OCI-LY7 (cell line): Measurements from ENCODE around the gene PRKAG2. TPM values are rescaled to one million over a fixed set of nuclear protein-coding genes. Genes with fewer than 3 reads are reported as not detected.

ENCODE experiments used
- BruUV-seq: library from RNA; stranded (reverse); fragments of 400-500 nt; replicated peaks from 2 replicates; lab custom pipeline; 2021; lab: Mats Ljungman, UMichigan
- CTCF ChIA-PET: fragments of 300-600 bp; sonication (Branson Sonifier 250); formaldehyde crosslinking; loops from one replicate; lab custom pipeline; 2022; ENCODE audit warnings: antibody characterized with exemption; ENCODE audit not compliant: unreplicated experiment; lab: Charles Lee
- POLR2A ChIA-PET: fragments of 300-600 bp; sonication (Branson Sonifier 250); formaldehyde crosslinking; loops from one replicate; lab custom pipeline; 2022; ENCODE audit warnings: antibody characterized with exemption; lab: Charles Lee
- DNase-seq: peaks from one replicate; pipeline ENCODE4 v3.0.0-alpha.2; 2015; ENCODE audit warnings: low spot score
- H2AFZ ChIP-seq: fragments of 200-600 bp; sonication (generic), shearing (Covaris generic); 2 replicates; pipeline ENCODE4 v1.6.1; 2014; ENCODE audit warnings: mild to moderate bottlenecking, antibody characterized with exemption, low read length, moderate library complexity
- H3K27ac ChIP-seq: fragments of 200-600 bp; sonication (generic); 2 replicates; pipeline ENCODE4 v1.5.1; 2014; ENCODE audit warnings: mixed run types, low read depth, mild to moderate bottlenecking, moderate library complexity, low read length, inconsistent platforms; ENCODE audit not compliant: poor library complexity, severe bottlenecking
- H3K36me3 ChIP-seq: fragments of 200-600 bp; sonication (generic); 2 replicates; pipeline ENCODE4 v1.6.1; 2014; ENCODE audit warnings: mild to moderate bottlenecking, antibody characterized with exemption, low read length, moderate library complexity, mixed read lengths; ENCODE audit not compliant: insufficient read depth
- H3K4me1 ChIP-seq: fragments of 200-600 bp; sonication (generic); 2 replicates; pipeline ENCODE4 v1.5.1; 2014; ENCODE audit warnings: mild to moderate bottlenecking, low read length; ENCODE audit not compliant: insufficient read depth, poor library complexity, severe bottlenecking
- H3K4me2 ChIP-seq: fragments of 200-600 bp; sonication (generic); 2 replicates; pipeline ENCODE4 v1.6.1; 2014; ENCODE audit warnings: mild to moderate bottlenecking, low read length
- H3K4me3 ChIP-seq: fragments of 200-600 bp; sonication (generic); 2 replicates; pipeline ENCODE4 v1.5.1; 2014; ENCODE audit warnings: mild to moderate bottlenecking, low read depth, low read length; ENCODE audit not compliant: poor library complexity, severe bottlenecking
- H3K79me2 ChIP-seq: fragments of 200-600 bp; sonication (generic); 2 replicates; pipeline ENCODE4 v1.6.1; 2016; ENCODE audit warnings: low read depth, mild to moderate bottlenecking, low read length, moderate library complexity, mixed read lengths; ENCODE audit not compliant: insufficient read depth
- H3K9me2 ChIP-seq: fragments of 200-600 bp; sonication (generic); 2 replicates; pipeline ENCODE4 v1.6.1; 2016; ENCODE audit warnings: mild to moderate bottlenecking, low read length, mixed read lengths; ENCODE audit not compliant: insufficient read depth
- H3K9me3 ChIP-seq: fragments of 200-600 bp; sonication (generic); 2 replicates; pipeline ENCODE4 v1.6.1; 2014; ENCODE audit warnings: mild to moderate bottlenecking, mixed run types, low read length, mixed read lengths
- H4K20me1 ChIP-seq: fragments of 200-600 bp; sonication (generic); 2 replicates; pipeline ENCODE4 v1.6.1; 2014; ENCODE audit warnings: mild to moderate bottlenecking, antibody characterized with exemption, low read length, moderate library complexity, mixed read lengths; ENCODE audit not compliant: insufficient read depth
- CTCF ChIP-seq: fragments of 200-600 bp; sonication (generic); conservative IDR thresholded peaks from 2 replicates; pipeline ENCODE4 v1.5.1; 2014; ENCODE audit warnings: mild to moderate bottlenecking, antibody characterized with exemption, low read length, moderate library complexity, mixed read lengths
- EZH2phosphoT487 ChIP-seq: fragments of 200-600 bp; sonication (generic); IDR thresholded peaks from 2 replicates; pipeline ENCODE4 v1.6.1; 2018; ENCODE audit warnings: low read depth, borderline replicate concordance, mild to moderate bottlenecking, mixed run types, antibody characterized with exemption, low read length, moderate library complexity, mixed read lengths
- intact Hi-C: fragments of 100-400 bp; cut with micrococcal nuclease; formaldehyde crosslinking; loops from one replicate; pipeline ENCODE4 v1.10.0; 2022; ENCODE audit not compliant: unreplicated experiment
- total RNA-seq, 2 experiments: library from RNA; depleted of rRNA in 1 of 2; stranded (reverse); fragments of >200 nt in 1 of 2; shearing (Covaris generic) in 1 of 2; gene quantifications; 2 replicates each; pipeline ENCODE4 v1.2.3, GENCODE V29; 2014 to 2022

The PRKAG2 gene
- total RNA-seq, 2 experiments from 2014 or later, result 1.2 to 5.1 TPM

- no peak for DNase-seq
- Histone ChIP-seq H3K4me3 (no peak overlapping the region), H3K36me3 (no peaks in the 10 kb centered on the region), H3K4me2 (no peak overlapping the region), H3K9me2 (no peaks in the 10 kb centered on the region), H3K4me1 (no peaks in the 10 kb centered on the region), H3K9me3 (no peaks in the 10 kb centered on the region), H4K20me1 (no peaks in the 10 kb centered on the region), H2AFZ (no peak overlapping the region), H3K79me2 (no peaks in the 10 kb centered on the region), H3K27ac (no peak overlapping the region)
- TF ChIP-seq EZH2phosphoT487 (no peak), CTCF (no peak)
- no TSS peak for BruUV-seq
- ChIA-PET POLR2A (no interaction called here), CTCF (no interaction called here)
- intact Hi-C loops, result no loop called here
These were observed 6.9 kb upstream of the PRKAG2 start for GRCh38 chr7:151883857-151884256.

- DNase-seq, result no peak
- H3K4me1 ChIP-seq, result no peaks in the 10 kb centered on the region
- no peaks in the 10 kb centered on the region for H3K36me3 ChIP-seq
- H3K79me2 ChIP-seq, result no peaks in the 10 kb centered on the region
- H3K9me3 ChIP-seq, result no peaks in the 10 kb centered on the region
- H2AFZ ChIP-seq, result no peak overlapping the region
- no peaks in the 10 kb centered on the region for H3K9me2 ChIP-seq
- no peak overlapping the region for H3K4me3 ChIP-seq
- POLR2A ChIA-PET, result no interaction called here
- H3K27ac ChIP-seq, result no peak overlapping the region
- BruUV-seq, result no TSS peak
- intact Hi-C loops, result no loop called here
- no peak for TF ChIP-seq EZH2phosphoT487
- no peak for TF ChIP-seq CTCF
- no peaks in the 10 kb centered on the region for H4K20me1 ChIP-seq
- CTCF ChIA-PET, result no interaction called here
- no peak overlapping the region for H3K4me2 ChIP-seq
These were observed 5.8 kb upstream of the PRKAG2 start for GRCh38 chr7:151882734-151883133.

GRCh38 chr7:151880688-151881087 lies 3.8 kb upstream of the PRKAG2 start:
- BruUV-seq, result no TSS peak
- TF ChIP-seq CTCF, result no peak
- no peak for TF ChIP-seq EZH2phosphoT487

More at GRCh38 chr7:151880688-151881087, 3.8 kb upstream of the PRKAG2 start:
- Histone ChIP-seq H3K79me2 (no peaks in the 10 kb centered on the region), H3K4me2 (no peak overlapping the region), H3K4me1 (no peaks in the 10 kb centered on the region), H3K9me2 (no peaks in the 10 kb centered on the region), H3K27ac (no peak overlapping the region), H4K20me1 (no peaks in the 10 kb centered on the region), H3K36me3 (no peaks in the 10 kb centered on the region), H3K9me3 (no peaks in the 10 kb centered on the region), H3K4me3 (no peak overlapping the region), H2AFZ (no peak overlapping the region)
- ChIA-PET POLR2A (no interaction called here), CTCF (no interaction called here)
- no peak for DNase-seq
- intact Hi-C loops, result no loop called here
